ENCODE measurements around the gene REXO4. TPM values are rescaled to one million over a fixed set of nuclear protein-coding genes. Genes with fewer than 3 reads are reported as not detected.

REXO4 gene
- total and polyA plus RNA-seq, 4 experiments from 2014 or later = 10.7 to 39.0 (median 32.0) TPM

DNA sequence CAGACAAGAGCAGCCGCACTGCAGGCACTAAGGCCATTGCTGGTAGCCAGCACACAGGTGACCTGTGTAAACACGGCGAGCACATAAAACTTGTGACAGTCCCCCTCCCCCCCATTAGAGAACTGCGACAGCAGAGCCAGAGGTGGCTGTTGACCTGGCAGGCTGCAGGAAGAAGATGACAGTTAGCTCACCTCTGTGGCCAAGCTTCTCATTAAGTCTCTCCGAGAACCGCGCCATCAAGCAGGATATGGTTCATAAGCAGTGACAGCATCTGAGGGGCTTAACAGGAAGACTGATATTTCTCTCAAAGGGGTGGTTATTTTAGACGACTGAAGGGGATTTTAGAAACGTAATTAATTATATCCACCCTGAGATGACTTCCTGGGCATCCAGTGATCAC lies 47.1 kb downstream of the REXO4 start:
- Mint-ChIP-seq H3K4me1 (peaks cover 57 to 87% (median 65%) of the 10 kb centered on the region in 4 donors), H3K36me3 (peaks cover 13 to 46% of the 10 kb centered on the region in 2 donors), H3K4me3 (peak overlapping the region; percentile 65 to 88 (median 81)), H3K27me3 (no peaks in the 10 kb centered on the region), H3K9me3 (no peaks in the 10 kb centered on the region), H3K27ac (peak overlapping the region; percentile 82 to 99 (median 96))
- intact Hi-C loops (cut with micrococcal nuclease) = loop anchor here (1.0 kb wide), 3 partner anchors 14 to 185 kb away; partner anchors contain the start of genes MED22, RPL7A, SURF1 and SURF2
- H3K36me3 ChIP-seq (ENCODE audit: insufficient read depth, low read length) = peaks cover 39% of the 10 kb centered on the region
- H3K27ac ChIP-seq (ENCODE audit: low read depth, low read length) = peak overlapping the region; percentile 85
- no peaks in the 10 kb centered on the region for H3K9me3 ChIP-seq (ENCODE audit: control insufficient read depth in 1 of 2, low read length in 2 of 2)
- H3K4me1 ChIP-seq (ENCODE audit: insufficient read depth, low read length) = peaks cover 85% of the 10 kb centered on the region
- peak; percentile 58 to 86 (median 67) for DNase-seq
- CTCF ChIA-PET (ENCODE audit: partially characterized antibody) = interaction anchor here (0.6 to 5.5 kb wide), 16 partner anchors 11 to 349 kb away, joined by 3 to 52 read pairs (median 6); partner anchors contain the start of genes MED22, RPL7A, SURF1 and SURF2
- H3K4me3 ChIP-seq (ENCODE audit: low read length in 2 of 2) = peak overlapping the region; percentile 41 to 43
- POLR2A ChIA-PET (ENCODE audit: partially characterized antibody) = interaction anchor here (0.6 to 18.7 kb wide), 12 partner anchors 8 to 340 kb away, joined by 3 to 437 read pairs (median 5); partner anchors contain the start of genes CACFD1, GTF3C5, MED22 and REXO4
- H3K27me3 ChIP-seq (ENCODE audit: insufficient read depth, low read length) = no peaks in the 10 kb centered on the region

DNA sequence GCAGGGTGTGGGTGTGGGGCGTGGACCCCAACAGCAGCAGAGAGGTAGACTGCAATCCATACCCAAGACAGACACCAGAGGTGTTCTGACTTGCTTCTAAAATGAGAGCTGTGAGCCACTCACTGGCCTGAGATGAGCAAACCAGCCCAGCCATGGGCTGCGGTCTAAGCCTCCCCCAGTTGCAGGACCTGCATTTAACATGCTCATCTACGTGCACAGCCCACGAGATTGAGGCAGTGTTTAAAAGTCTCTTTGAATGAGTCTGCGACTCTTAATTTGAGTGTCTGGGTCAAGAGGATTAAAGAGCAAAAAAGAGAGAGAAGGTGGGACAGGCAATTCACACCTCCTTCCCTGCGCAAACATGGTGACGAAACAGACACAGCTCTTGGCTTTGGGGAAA lies 47.9 kb downstream of the REXO4 start:
- intact Hi-C loops (cut with micrococcal nuclease) = no loop called here
- peak overlapping the region; percentile 41 to 43 for H3K4me3 ChIP-seq (ENCODE audit: low read length in 2 of 2)

GRCh38 chr9:133369422-133369821 lies 48.4 kb downstream of the REXO4 start:
- Histone ChIP-seq H3K9me3 (ENCODE audit: control insufficient read depth in 1 of 2, low read length in 2 of 2) (no peaks in the 10 kb centered on the region), H3K27me3 (ENCODE audit: insufficient read depth, low read length) (no peaks in the 10 kb centered on the region), H3K27ac (ENCODE audit: low read depth, low read length) (peak overlapping the region; percentile 85), H3K4me1 (ENCODE audit: insufficient read depth, low read length) (peaks cover 80% of the 10 kb centered on the region), H3K4me3 (ENCODE audit: low read length in 2 of 2) (peak overlapping the region in 1 of 2 donors; percentile 41), H3K36me3 (ENCODE audit: insufficient read depth, low read length) (peaks cover 50% of the 10 kb centered on the region)
- Mint-ChIP-seq H3K27ac (peak overlapping the region; percentile 82 to 99 (median 96)), H3K9me3 (no peaks in the 10 kb centered on the region), H3K4me3 (peak overlapping the region; percentile 65 to 88 (median 81)), H3K27me3 (no peaks in the 10 kb centered on the region), H3K4me1 (peaks cover 51 to 80% (median 58%) of the 10 kb centered on the region in 4 donors), H3K36me3 (peaks cover 20 to 51% of the 10 kb centered on the region in 2 donors)
- intact Hi-C loops (cut with micrococcal nuclease) = no loop called here
- ChIA-PET POLR2A (ENCODE audit: partially characterized antibody) (interaction anchor here (18.7 kb wide), 1 partner anchor 17 kb away, joined by 437 read pairs; the partner anchor contains the start of genes MED22, RPL7A, SURF1 and SURF2), CTCF (ENCODE audit: partially characterized antibody) (interaction anchor here (1.0 to 3.6 kb wide), 4 partner anchors 10 to 21 kb away, joined by 3 to 20 read pairs (median 12); partner anchors contain the start of genes MED22 and RPL7A)
- peak in 1 of 5 donors; percentile 35 for DNase-seq

More for the DNA sequence above, 47.9 kb downstream of the REXO4 start:
- Mint-ChIP-seq H3K27me3 (no peaks in the 10 kb centered on the region), H3K27ac (peak overlapping the region; percentile 82 to 99 (median 96)), H3K9me3 (no peaks in the 10 kb centered on the region), H3K4me3 (peak overlapping the region; percentile 65 to 88 (median 81)), H3K36me3 (peaks cover 18 to 52% of the 10 kb centered on the region in 2 donors), H3K4me1 (peaks cover 55 to 85% (median 63%) of the 10 kb centered on the region in 4 donors)
- H3K27ac ChIP-seq (ENCODE audit: low read depth, low read length) = peak overlapping the region; percentile 85
- CTCF ChIA-PET (ENCODE audit: partially characterized antibody) = interaction anchor here (1.6 to 5.2 kb wide), 4 partner anchors 10 to 183 kb away, joined by 9 to 52 read pairs (median 18); partner anchors contain the start of genes MED22 and RPL7A
- peak in 1 of 5 donors; percentile 39 for DNase-seq
- H3K36me3 ChIP-seq (ENCODE audit: insufficient read depth, low read length) = peaks cover 47% of the 10 kb centered on the region
- no peaks in the 10 kb centered on the region for H3K27me3 ChIP-seq (ENCODE audit: insufficient read depth, low read length)
- H3K4me1 ChIP-seq (ENCODE audit: insufficient read depth, low read length) = peaks cover 82% of the 10 kb centered on the region
- H3K9me3 ChIP-seq (ENCODE audit: control insufficient read depth in 1 of 2, low read length in 2 of 2) = no peaks in the 10 kb centered on the region
- POLR2A ChIA-PET (ENCODE audit: partially characterized antibody) = interaction anchor here (1.1 to 18.7 kb wide), 4 partner anchors 18 to 89 kb away, joined by 4 to 437 read pairs (median 6); partner anchors contain the start of genes CACFD1, MED22, REXO4 and RPL7A

DNA sequence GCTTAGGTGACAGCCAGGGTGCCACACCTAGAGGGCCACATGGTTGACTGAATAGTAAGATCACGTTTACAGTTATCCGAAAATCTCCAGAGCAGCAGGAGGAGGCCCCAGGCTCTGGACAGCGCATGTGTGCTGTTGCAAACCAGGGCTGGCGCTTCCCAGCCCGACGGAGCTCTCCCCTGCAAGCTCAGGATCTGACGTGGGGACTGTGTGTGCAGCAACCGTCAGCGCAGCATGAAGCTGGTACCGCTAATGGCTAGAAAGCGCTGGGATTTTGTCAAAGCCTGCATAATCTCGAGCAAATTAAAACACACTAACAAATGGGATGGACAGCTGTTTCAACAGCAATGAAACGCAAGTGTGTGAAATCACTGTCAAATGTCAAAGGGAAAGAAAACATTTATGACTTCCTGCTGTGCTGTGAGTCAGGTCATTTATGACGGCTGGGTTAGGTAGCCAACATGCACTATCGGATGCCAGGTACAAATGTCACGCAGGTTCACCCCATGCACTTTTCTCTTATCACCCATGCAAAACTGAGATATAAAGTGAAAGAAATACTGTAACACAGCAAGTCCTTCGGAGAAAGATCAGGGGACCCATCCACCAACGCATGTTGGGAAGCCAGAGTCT lies 49.4 kb downstream of the REXO4 start:
- CTCF ChIA-PET (ENCODE audit: partially characterized antibody) = interaction anchor here (2.5 kb wide), 1 partner anchor 182 kb away, joined by 12 read pairs; no protein-coding TSS in a partner anchor
- Histone ChIP-seq H3K36me3 (ENCODE audit: insufficient read depth, low read length) (peaks cover 60% of the 10 kb centered on the region), H3K9me3 (ENCODE audit: control insufficient read depth in 1 of 2, low read length in 2 of 2) (no peaks in the 10 kb centered on the region), H3K27me3 (ENCODE audit: insufficient read depth, low read length) (no peaks in the 10 kb centered on the region), H3K27ac (ENCODE audit: low read depth, low read length) (peak overlapping the region; percentile 85), H3K4me3 (ENCODE audit: low read length in 2 of 2) (no peak overlapping the region), H3K4me1 (ENCODE audit: insufficient read depth, low read length) (peaks cover 70% of the 10 kb centered on the region)
- intact Hi-C loops (cut with micrococcal nuclease) = no loop called here
- Mint-ChIP-seq H3K9me3 (no peaks in the 10 kb centered on the region), H3K4me1 (peaks cover 49 to 78% (median 51%) of the 10 kb centered on the region in 4 donors), H3K4me3 (peak overlapping the region; percentile 53 to 88 (median 67)), H3K36me3 (peaks cover 24 to 58% of the 10 kb centered on the region in 2 donors), H3K27me3 (no peaks in the 10 kb centered on the region), H3K27ac (peak overlapping the region; percentile 81 to 99 (median 96))
- peak in 1 of 5 donors; percentile 13 for DNase-seq
- POLR2A ChIA-PET (ENCODE audit: partially characterized antibody) = interaction anchor here (18.7 kb wide), 1 partner anchor 16 kb away, joined by 437 read pairs; the partner anchor contains the start of genes MED22, RPL7A, SURF1 and SURF2

- ChIA-PET POLR2A (ENCODE audit: partially characterized antibody) (interaction anchor here (18.7 kb wide), 1 partner anchor 15 kb away, joined by 437 read pairs; the partner anchor contains the start of genes MED22, RPL7A, SURF1 and SURF2), CTCF (ENCODE audit: partially characterized antibody) (interaction anchor here (2.5 to 2.9 kb wide), 2 partner anchors 17 to 181 kb away, joined by 7 to 12 read pairs; no protein-coding TSS in a partner anchor)
- Mint-ChIP-seq H3K4me1 (peaks cover 46 to 72% (median 49%) of the 10 kb centered on the region in 4 donors), H3K4me3 (no peak overlapping the region), H3K36me3 (peaks cover 28 to 63% of the 10 kb centered on the region in 2 donors), H3K9me3 (no peaks in the 10 kb centered on the region), H3K27me3 (no peaks in the 10 kb centered on the region), H3K27ac (peak overlapping the region in 3 of 7 donors; percentile 29 to 82 (median 42))
- intact Hi-C loops (cut with micrococcal nuclease) = no loop called here
- H3K9me3 ChIP-seq (ENCODE audit: control insufficient read depth in 1 of 2, low read length in 2 of 2) = no peaks in the 10 kb centered on the region
- no peak overlapping the region for H3K4me3 ChIP-seq (ENCODE audit: low read length in 2 of 2)
- H3K27ac ChIP-seq (ENCODE audit: low read depth, low read length) = peak overlapping the region; percentile 13
- peaks cover 65% of the 10 kb centered on the region for H3K4me1 ChIP-seq (ENCODE audit: insufficient read depth, low read length)
- no peaks in the 10 kb centered on the region for H3K27me3 ChIP-seq (ENCODE audit: insufficient read depth, low read length)
- DNase-seq = peak in 1 of 5 donors; percentile 1
- peaks cover 62% of the 10 kb centered on the region for H3K36me3 ChIP-seq (ENCODE audit: insufficient read depth, low read length)
Measured at GRCh38 chr9:133367778-133368177, 50.0 kb downstream of the REXO4 start.

- no peak for DNase-seq
- Mint-ChIP-seq H3K27me3 (no peaks in the 10 kb centered on the region), H3K4me1 (peaks cover 42 to 66% (median 44%) of the 10 kb centered on the region in 4 donors), H3K9me3 (no peaks in the 10 kb centered on the region), H3K27ac (peak overlapping the region in 3 of 7 donors; percentile 42 to 82 (median 42)), H3K36me3 (peaks cover 28 to 64% of the 10 kb centered on the region in 2 donors), H3K4me3 (peak overlapping the region in 2 of 8 donors; percentile 8 to 37)
- H3K27me3 ChIP-seq (ENCODE audit: insufficient read depth, low read length) = no peaks in the 10 kb centered on the region
- H3K4me3 ChIP-seq (ENCODE audit: low read length in 2 of 2) = no peak overlapping the region
- H3K4me1 ChIP-seq (ENCODE audit: insufficient read depth, low read length) = peaks cover 59% of the 10 kb centered on the region
- H3K9me3 ChIP-seq (ENCODE audit: control insufficient read depth in 1 of 2, low read length in 2 of 2) = no peaks in the 10 kb centered on the region
- H3K27ac ChIP-seq (ENCODE audit: low read depth, low read length) = no peak overlapping the region
- intact Hi-C loops (cut with micrococcal nuclease) = no loop called here
- ChIA-PET POLR2A (ENCODE audit: partially characterized antibody) (interaction anchor here (1.3 to 18.7 kb wide), 2 partner anchors 9 to 15 kb away, joined by 3 to 437 read pairs; partner anchors contain the start of genes MED22, RPL7A, STKLD1 and SURF1), CTCF (ENCODE audit: partially characterized antibody) (interaction anchor here (0.9 to 2.9 kb wide), 3 partner anchors 10 to 181 kb away, joined by 5 to 12 read pairs (median 7); no protein-coding TSS in a partner anchor)
- peaks cover 67% of the 10 kb centered on the region for H3K36me3 ChIP-seq (ENCODE audit: insufficient read depth, low read length)
Measured at GRCh38 chr9:133367221-133367620, 50.6 kb downstream of the REXO4 start.
